ENCODE data around the gene DCTN2.

- peak; percentile 99 for TF ChIP-seq POLR2A (IDR thresholded peaks at IDR 0.05; ENCODE audit: low read length)
- TF ChIP-seq GATA1 (IDR thresholded peaks at IDR 0.05; ENCODE audit: low read depth, low read length), result no peak
Measured at GRCh38 chr12:57520053-57520818, 26.8 kb downstream of the DCTN2 start, which contains the start of gene DDIT3.

Measured in erythroblast (primary cell).